Fibroblast of skin of left quadriceps (primary cell): ENCODE data around the gene TREML2.
"Not testable (repeated sequence)": the region's sequence is repeated elsewhere in the genome, so short reads cannot be mapped to it uniquely, and the experiment has no call there.

Experiments
- DNase-seq, 2 experiments: peaks; one replicate each; pipeline ENCODE4 v3.0.0-alpha.2; 2013; ENCODE audit warnings: low read depth in 2 of 2

The TREML2 gene, protein sequence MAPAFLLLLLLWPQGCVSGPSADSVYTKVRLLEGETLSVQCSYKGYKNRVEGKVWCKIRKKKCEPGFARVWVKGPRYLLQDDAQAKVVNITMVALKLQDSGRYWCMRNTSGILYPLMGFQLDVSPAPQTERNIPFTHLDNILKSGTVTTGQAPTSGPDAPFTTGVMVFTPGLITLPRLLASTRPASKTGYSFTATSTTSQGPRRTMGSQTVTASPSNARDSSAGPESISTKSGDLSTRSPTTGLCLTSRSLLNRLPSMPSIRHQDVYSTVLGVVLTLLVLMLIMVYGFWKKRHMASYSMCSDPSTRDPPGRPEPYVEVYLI

DNA sequence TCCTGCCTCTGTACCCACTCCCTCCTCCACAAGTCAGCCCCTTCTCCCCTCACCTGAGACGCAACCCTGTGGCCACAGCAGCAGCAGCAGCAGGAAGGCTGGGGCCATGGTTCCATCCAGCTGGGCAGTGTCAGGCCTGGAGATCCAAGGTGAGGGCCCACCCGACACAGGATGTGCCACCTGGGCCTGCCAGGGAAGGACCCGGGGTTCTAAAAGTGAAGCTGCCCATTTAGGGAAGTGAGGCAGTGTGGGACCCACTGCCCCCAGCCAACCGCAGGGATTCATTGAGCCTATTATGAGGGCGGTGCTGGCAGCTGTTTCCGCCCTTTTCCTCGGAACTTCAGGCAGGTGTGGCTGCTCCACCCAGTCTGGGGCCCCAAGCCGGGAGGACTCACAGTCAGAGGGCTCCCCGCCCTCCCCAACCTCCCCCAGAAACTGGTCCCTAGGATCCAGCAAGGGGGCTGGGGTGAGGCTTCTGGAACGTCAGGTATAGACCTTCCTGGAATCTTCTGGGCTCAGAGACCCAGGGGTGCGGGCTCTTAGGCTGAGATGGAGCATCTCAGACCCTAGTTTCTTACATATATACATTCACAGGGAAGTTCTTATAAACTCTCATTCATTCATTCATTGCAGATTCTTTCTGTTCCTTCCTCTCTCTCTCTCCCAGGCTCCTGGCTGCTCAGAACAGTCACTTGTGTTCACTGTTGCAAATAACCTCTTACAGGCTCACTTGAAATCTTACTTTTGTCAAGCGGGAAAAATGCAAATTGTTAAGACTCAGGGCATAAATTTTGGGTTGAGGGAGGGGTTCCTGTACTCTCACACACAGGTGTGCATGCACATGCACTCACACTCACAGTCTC is at the start of gene TREML2:
TREML2 (minus strand) TSS at position 249 of the 863 bp plus-strand sequence; CDS start at position 108, 141 bp downstream.
- no peak for DNase-seq

- DNase-seq: no peak
These were observed 47.1 kb upstream of the TREML2 start for GRCh38 chr6:41247882-41248705.

GRCh38 chr6:41247288-41247865 is 46.4 kb upstream of the TREML2 start:
- DNase-seq: no peak

DNA sequence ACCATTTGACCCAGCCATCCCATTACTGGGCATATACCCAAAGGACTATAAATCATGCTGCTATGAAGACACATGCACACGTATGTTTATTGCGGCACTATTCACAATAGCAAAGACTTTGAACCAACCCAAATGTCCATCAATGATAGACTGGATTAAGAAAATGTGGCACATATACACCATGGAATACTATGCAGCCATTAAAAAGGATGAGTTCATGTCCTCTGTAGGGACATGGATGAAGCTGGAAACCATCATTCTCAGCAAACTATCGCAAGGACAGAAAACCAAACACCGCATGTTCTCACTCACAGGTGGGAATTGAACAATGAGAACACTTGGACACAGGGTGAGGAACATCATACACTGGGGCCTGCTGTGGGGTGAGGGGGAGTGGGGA is 45.6 kb upstream of the TREML2 start:
- DNase-seq: not testable (repeated sequence)

DNA sequence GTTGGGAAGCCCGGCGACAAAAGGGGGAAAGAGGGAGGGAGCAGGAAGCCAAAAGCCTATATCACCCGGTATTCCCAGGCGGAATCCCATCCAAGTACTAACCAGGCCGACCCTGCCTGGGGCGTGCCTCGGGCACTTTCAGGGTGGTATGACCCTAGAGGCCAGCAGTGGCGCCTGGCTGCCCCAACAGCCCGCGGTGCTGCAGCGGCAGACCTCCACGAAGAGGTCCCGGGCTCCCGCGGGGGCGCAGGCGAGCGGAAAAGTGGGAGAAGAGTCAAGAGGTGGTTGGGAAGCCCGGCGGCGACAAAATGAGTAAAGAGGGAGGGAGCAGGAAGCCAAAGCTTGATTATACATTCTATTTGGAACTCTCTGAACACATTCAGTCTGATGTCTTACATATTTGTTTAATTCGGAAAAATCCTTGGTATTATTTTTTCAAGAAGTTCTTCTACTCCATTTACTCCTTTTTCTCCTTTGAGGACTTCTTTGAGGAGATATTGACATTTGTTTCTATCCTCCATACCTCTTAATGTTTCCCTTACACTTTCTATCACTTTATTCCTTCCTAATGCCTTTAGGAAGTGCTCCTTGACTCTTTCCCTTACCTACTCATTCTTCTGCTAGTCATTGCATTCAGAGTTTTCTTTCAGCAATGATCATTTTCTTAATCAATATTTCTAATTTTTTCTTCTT is 38.7 kb upstream of the TREML2 start:
- DNase-seq: no peak

GRCh38 chr6:41237128-41237527 is 36.2 kb upstream of the TREML2 start:
- DNase-seq: no peak

DNA sequence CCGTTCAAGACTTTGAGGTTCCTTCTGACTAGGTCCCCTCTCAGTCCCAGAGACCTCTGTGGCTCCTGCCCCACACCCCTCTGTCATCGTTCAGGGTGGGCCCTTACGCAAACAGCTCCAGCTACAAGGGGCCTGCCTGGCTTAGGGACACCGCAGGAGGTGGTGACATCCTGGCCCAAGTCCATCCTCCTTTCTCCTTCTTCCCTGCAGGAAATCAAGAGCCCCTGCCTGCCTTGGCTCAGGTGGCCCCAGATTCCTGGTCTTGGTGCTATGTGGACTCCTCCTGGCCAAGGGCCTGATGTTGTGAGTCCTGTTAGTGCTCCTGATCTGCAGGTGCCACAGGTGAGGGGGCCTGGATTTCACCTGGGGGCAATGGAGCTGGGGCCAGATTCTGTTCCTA is 35.3 kb upstream of the TREML2 start:
- DNase-seq: no peak

DNA sequence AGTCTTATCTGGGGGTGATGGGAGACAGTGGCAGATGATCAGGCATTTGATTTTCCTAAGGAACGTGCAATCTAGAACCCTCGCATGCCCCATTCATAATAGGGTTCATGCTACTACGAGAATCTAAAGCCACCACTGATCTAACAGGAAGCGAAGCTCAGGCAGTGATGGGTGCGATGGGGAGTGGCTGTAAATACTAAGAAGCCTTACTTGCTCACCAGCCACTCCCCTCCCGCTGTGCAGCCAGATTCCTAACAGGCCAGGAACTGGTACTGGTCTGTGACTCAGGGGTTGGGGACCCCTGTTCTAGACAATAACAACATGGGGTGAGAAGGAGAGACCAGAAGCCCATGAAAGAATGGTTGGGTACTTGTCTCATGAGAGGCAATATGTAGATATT is 31.7 kb upstream of the TREML2 start:
- DNase-seq: no peak

DNA sequence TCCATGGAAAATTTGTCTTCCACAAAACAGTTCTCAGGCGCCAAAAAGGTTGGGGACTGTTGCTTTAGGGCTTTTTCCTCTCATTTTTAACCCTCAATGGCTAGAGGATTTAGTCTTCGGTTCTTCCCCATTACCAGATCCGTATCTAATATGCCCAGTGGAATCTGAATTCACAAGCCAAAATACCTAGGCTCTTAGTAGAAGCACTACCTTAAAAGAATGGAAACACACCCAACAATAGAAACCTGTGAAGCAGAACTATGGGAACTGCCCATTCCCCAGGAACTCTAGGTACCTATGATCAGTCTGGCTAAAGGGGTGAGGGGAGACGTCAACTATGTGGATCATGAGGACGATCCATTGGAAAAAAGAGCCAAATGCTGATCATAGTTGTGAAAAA is 30.3 kb upstream of the TREML2 start:
- DNase-seq: no peak

- DNase-seq: no peak
These were observed 28.8 kb upstream of the TREML2 start for GRCh38 chr6:41229721-41230120.

GRCh38 chr6:41228616-41229015 is 27.7 kb upstream of the TREML2 start:
- DNase-seq: no peak

DNA sequence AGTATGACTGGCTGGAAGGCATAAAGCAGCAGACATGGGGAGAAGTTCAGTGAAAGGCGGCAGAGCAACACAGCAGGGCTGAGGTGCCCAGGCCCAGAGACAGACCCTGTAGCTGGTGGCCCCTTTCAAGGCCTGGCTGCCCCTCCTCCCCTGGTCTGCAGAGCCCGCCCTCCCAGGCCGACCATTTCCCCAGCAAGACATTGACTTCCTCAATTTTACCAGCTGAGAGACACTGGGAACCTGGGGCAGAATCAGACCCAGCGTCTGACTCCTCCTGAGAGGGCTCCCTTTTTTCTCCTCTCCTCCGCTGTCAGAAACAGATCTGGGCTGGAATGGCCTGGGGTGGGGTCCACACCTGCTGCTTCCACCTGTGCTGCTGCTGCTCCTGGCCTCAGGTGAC is 27.1 kb upstream of the TREML2 start, which contains the start of gene TREML4:
TREML4 (plus strand) TSS at position 254 of the 400 bp plus-strand sequence; CDS start at position 333, 79 bp downstream.
- no peak for DNase-seq

DNA sequence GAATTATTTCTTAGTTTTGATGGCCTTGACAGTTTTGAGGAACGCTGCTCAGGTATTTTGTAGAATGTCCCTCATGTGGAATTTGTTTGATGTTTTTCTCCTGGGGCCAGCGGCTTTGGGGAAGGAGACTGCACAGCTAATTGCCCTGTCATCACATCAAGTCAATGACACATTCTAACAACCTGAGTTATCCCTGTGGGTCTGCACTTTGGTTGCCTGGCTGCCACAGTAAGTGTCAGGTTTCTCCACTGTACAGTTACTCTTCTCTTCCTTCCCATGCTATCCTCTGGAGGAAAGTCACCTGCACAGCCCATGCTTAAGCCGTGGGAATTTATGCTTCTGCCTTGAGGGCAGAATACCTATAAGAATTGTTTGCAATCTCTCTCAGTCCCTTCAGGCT is 25.8 kb upstream of the TREML2 start:
- DNase-seq: no peak

DNA sequence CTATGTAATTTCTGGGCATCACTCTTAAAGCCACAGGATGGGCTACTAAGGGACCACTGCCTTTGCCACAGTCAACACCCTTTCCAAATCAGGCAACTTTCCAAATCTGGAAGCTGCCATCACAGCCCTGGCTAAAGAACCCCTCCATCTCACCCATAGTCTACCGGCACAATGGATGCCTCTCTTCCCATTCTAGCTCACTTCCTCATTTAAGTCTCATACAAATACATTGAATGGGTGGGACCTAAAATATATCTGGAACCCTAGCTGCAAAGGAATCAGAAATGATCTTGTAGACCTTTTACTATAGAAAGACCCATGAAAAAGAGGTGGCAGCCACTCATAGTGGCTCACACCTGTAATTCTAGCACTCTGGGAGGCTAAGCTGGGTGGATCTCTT is 23.9 kb upstream of the TREML2 start:
- DNase-seq: no peak

DNA sequence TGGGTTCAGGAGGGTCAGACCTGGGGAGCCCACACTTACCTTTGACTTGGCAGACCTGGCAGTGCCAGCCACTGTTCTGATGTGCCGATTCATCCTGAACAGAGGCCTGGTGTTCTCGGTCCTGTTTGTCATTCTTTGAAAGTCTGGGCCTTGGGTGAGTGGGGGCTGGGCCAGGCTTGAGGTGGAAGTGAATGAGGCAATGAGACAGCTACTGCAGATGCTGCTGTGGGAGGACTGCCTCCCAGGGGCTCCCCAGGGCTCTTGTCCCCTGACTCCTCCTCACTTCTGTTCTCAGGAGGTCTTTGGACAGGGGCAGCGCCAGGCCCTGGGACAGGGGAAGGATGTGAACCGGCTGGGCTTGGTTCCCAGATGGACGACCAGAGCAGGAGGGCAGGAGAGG is 21.6 kb upstream of the TREML2 start:
- DNase-seq: no peak

- DNase-seq: no peak
These were observed 21.1 kb upstream of the TREML2 start for GRCh38 chr6:41222045-41222444.

- no peak for DNase-seq
These were observed 15.7 kb upstream of the TREML2 start for GRCh38 chr6:41216616-41217015.

DNA sequence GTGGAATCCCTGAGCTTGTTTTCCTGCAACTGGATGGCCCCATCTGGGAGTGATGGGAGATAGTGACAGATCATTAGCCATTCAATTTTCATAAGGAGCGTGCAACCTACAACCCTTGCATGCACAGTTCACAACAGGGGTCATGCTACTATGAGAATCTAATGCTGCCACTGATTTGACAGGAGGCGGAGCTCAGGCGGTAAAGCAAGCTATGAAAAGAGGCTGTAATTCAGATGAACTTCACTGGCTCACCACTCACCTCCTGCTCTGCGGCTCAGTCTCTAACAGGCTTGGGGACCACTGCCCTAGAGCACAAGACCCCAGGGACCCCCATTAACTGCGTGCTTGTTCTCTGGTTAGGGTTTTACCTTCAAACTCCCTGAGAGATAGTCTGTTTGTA is 14.8 kb upstream of the TREML2 start:
- no peak for DNase-seq

DNA sequence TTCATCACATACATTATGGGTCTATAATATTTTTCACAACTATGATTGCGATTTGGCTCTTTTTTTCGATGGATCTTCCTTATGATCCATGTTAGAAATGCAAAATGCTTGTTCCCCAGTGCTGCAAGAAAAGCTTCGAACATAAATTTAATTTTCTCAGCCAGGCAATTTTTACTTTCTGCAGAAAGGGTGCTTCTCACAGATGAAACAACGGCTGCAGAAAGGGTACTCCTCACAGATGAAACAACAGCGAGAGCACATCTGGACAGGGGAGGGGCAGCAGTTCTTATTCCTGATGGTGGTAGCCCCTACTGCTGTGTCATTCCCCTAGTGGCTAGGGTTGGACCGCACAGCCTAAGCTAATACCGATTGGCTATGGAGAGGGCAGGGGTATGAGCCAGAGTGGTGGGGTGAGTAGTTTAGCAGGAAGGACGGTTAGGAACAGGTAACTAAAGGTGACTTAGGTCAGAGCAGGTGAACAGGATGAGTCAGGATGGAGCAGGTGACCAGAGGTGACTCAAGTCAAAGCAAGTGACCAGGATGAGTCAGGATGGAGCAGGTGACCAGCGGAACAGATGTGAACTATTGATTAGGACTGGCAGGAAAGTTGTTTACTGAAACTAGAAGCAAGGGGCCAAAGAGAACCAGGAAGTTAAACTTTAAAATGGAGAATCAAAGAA is 13.8 kb upstream of the TREML2 start:
- no peak for DNase-seq

DNA sequence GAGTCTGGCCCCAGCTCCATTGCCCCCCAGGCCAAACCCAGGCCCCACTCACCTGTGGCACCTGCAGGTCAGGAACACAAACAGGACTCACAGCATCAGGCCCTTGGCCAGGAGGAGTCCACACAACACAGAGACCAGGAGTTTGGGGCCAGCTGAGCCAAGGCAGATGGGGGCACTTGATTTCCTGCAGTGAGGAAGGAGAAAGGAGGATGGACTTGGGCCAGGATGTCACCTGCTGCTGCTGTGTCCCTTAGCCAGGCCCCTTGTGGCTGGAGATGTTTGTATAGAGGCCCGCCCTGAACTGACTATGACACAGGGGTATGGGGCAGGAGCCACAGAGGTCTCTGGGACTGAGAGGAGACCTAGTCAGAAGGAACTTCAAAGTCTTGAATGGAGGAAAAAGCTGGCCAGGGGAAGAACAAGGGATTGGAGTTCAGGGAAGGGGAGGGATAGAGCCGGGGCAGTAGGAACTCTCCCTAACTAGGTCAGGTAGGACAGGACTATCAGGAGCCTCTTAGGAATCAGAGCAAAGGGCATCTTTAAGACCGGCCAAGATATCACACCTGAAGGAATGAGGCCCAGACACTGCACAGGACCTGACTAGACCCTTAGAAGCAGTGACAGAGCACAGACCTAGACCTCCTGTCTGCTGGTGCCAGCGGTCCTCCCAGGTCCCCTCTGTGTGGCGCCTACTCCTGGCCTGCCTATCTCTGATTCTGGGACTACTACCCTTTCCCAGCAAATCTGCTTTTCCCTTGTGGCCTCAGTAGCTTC is 8.8 kb upstream of the TREML2 start:
- no peak for DNase-seq
